Endometrial microvascular endothelial cells (primary cell): ENCODE measurements around the gene ZNF697. TPM values are rescaled to one million over a fixed set of nuclear protein-coding genes. Genes with fewer than 3 reads are reported as not detected.
"Not testable (repeated sequence)": the region's sequence is repeated elsewhere in the genome, so short reads cannot be mapped to it uniquely, and the experiment has no call there.

Experiments used
- in situ Hi-C: cut with HindIII; loops from 2 replicates; pipeline ENCODE4 v1.10.0; 2017; ENCODE audit warnings: low sequenced_read_pairs, low pct_unique_long_range_greater_than_20kb; ENCODE audit errors: inconsistent ontology term
- total RNA-seq: library from RNA; depleted of rRNA; stranded (reverse); fragments of >200 nt; gene quantifications from one replicate; pipeline ENCODE4 v1.2.3, GENCODE V29; 2015; ENCODE audit errors: inconsistent ontology term

ZNF697 gene
- total RNA-seq, 1 donor from 2014 or later, result 12.1 TPM

DNA sequence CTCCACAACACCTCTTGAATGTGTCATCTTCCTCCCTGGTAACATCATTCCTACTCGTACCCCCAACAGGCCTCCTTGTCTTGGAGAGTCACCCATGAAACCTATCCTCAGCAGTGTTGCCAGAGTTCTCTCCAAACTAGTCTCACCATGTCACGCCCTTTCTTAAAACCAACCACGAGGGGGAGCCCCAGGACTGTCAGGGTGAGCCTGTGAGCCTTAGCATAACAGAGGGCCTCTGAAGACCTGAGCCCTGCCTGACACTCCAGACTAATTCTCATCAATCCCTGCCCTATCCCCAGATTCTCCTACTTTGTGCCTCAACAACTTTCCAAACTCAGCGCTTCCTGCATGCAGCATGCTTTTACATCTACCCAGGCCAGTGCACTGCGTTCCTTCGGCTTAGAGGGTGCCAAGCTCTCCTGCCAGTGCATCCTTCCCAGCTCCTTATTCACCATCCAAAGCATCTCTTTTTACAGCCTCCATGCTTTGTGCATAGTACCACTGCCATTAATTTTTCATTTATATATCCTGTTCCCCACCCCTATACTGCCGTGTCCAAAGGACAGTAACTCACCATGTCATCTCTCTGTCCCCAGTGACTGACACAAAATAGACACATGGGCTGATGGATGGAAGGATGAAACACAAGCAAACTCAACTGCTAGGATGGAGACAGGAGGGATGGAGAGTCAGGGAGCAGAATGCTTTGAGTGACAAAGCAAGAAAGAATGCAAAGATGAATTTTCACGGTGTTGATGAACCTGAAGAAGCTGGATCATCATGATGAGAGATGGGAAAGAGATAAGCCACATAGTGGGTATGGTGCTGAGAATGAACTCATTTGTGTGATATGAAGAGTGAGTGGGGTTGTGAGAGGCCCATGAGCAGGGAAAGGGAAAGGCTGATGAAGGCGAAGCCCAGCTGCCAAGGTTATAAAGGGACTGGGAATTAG, 34.0 kb downstream of the ZNF697 start:
- in situ Hi-C loops, result no loop called here

- in situ Hi-C loops, result no loop called here
Measured at GRCh38 chr1:119611701-119612113, 36.4 kb downstream of the ZNF697 start.

DNA sequence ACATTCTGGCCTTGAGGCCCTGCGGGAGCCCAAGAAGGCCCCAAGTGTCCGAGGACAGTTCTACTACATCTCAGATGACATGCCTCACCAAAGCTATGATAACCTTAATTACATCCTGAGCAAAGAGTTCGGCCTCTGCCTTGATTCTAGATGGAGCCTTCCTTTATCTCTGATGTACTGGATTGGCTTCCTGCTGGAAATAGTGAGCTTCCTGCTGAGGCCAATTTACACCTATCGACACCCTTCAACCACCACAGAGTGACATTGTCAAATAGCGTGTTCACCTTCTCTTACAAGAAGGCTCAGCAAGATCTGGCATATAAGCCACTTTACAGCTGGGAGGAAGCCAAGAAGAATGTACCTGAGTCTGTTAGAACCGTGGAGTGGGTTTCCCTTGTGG, 39.2 kb downstream of the ZNF697 start:
- in situ Hi-C loops, result not testable (repeated sequence)

- in situ Hi-C loops, result not testable (repeated sequence)
Measured at GRCh38 chr1:119607087-119607807, 40.8 kb downstream of the ZNF697 start.

- in situ Hi-C loops, result no loop called here
Measured at GRCh38 chr1:119606394-119606793, 41.7 kb downstream of the ZNF697 start.

- in situ Hi-C loops, result no loop called here
Measured at GRCh38 chr1:119605686-119606085, 42.4 kb downstream of the ZNF697 start.

GRCh38 chr1:119605080-119605479, 43.0 kb downstream of the ZNF697 start:
- in situ Hi-C loops, result not testable (repeated sequence)

DNA sequence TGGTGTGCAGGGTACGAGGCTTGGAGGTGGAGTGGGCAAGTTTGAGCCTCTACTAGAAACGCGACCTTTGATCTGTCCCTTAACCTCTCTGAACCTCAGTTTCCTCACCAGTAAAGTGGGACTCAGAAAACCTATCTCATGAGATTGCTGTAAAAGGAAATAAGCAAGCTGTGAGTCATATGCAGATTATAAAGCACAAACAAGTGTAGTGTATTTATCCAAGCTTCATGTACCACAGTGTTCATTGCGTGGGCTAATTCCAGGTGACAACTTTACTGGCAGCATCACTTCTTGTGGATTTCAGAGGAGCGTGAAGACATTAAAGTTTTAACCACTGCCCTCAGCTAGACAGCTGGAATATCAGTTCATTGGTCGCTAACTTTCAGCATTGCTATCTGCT, 44.4 kb downstream of the ZNF697 start:
- in situ Hi-C loops, result no loop called here

- in situ Hi-C loops, result not testable (repeated sequence)
Measured at GRCh38 chr1:119603241-119603640, 44.8 kb downstream of the ZNF697 start.

DNA sequence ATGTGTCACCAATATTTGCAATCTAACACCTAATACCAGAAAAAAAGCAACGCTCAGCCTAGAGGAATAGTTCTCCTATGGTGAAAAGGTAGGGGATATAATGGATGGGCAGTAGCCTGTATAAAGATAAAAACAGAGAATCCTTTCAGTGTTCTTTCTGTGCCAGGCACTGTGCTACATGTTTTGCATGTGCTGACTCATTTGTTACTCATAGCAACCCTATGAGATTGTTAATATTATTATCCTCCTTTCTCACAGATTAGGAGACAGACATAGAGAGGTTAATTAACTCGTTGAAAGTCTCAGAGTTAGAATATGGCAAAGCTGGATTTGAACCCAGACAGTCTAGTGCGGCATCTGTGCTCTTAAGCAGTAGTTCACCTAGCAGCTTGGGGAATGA, 45.3 kb downstream of the ZNF697 start:
- in situ Hi-C loops, result not testable (repeated sequence)

- in situ Hi-C loops, result no loop called here
Measured at GRCh38 chr1:119602169-119602568, 45.9 kb downstream of the ZNF697 start.

DNA sequence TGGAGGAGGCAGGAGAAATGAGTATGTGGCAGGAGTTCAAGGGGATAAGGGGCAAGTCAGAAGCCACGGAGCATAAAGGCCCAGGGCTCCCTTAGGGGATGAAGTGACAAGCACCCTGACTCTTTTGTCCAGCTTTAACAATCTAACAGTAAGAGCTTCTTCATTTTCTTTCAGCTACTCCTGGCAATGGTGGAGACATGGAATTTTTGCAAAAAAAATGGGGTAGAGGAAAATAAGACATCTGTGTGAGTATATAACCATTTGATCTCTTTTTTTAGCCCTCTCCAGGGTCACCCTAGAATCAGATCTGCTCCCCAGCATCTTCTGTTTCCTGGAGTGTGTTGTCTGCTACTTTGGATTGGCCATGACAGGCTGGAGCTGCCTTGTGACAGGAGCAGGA, 47.1 kb downstream of the ZNF697 start:
- in situ Hi-C loops, result no loop called here

GRCh38 chr1:119600561-119600960, 47.5 kb downstream of the ZNF697 start:
- in situ Hi-C loops, result no loop called here

DNA sequence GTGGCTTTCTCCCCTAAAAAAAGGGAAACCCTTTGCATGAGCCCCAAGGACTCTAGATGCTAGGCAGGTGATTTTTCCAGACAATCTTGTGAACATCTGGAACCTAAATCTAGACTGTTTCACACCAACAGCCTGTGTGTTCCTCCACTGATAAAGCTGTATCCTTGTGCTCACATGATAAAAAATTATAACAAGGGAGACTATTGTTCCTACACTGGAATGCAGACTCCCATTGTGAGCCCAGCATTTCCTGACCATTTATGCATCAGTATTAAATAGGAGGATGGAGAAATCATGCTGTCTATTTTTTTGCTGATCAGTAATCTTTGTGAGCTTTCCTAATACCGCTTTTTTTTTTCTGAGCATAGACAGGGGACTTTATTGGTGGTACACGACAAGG, 52.5 kb downstream of the ZNF697 start:
- in situ Hi-C loops, result no loop called here

DNA sequence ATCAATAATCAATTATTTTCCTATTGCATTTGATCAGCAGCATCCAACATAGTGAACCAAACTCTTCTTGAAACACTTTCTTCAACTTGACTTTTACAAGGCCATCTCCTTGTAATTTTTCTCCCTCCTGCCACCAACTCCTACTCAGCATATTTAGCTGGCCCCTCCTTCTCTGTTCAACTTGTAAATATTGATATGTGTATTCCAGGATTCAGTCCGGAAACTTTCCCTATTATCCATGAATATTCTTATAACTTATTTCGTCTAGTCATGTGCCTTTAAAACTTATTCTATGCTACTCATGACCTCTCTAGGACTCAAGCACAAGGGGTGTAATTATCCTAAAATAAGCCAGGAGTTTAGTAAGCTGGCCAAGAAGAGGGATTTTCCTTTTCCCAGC, 52.9 kb downstream of the ZNF697 start:
- in situ Hi-C loops, result no loop called here

DNA sequence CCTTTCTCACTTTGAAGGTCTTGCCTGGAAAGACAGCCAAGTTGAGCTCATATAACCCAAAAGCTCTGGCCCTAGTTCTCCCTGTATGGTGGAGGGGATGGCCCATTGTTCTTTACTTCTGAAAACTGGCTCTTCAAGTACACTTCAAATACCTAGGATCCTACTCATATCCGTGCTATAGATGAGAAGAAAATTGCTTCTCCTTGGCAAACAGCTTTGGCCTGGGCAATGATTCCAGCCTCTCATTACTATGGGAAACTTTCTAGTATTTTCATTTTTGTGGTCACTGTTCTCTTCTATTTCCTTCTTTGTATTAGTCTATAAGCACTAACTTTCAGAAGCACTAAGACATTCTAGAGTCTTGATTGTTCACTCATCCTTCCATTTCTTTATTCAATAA, 53.7 kb downstream of the ZNF697 start:
- in situ Hi-C loops, result no loop called here

- in situ Hi-C loops, result no loop called here
Measured at GRCh38 chr1:119593805-119594204, 54.3 kb downstream of the ZNF697 start.

DNA sequence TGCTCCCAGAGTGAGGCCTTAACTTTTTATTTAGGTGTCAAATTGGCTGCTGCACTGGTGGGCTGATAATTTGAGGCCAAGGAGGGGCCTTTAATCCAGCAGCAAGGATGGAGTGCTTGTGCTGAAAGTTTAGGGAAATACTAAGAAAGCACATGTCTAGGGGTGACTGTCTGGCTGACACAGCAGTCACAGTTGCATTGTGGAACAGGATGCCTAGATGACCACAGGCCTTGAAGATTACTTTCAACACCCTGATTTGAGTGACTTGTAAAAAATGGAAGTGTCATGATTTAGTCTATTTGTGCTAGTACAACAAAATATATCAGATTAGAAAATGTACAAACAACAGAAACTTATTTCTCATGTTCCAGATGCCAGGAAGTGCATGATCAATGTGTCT, 57.7 kb downstream of the ZNF697 start:
- in situ Hi-C loops, result no loop called here

DNA sequence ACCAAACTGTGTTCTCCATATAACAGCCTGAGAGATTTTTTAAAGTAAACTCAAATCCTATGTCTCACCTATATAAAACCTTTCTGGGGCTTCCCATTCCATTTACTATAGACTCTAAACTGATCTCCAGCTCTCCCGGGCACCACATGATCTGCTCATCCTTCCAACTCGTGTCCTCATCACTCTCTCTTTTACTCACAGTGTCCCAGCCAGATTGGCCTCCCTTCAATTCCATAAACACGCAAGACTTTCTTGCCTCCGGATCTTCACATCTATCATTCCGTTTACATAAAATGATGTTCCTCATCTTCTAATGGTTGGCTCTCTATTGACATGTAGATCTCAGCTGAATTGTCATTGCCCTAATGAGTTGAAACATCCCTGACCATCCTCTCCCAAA, 59.4 kb downstream of the ZNF697 start:
- in situ Hi-C loops, result no loop called here

DNA sequence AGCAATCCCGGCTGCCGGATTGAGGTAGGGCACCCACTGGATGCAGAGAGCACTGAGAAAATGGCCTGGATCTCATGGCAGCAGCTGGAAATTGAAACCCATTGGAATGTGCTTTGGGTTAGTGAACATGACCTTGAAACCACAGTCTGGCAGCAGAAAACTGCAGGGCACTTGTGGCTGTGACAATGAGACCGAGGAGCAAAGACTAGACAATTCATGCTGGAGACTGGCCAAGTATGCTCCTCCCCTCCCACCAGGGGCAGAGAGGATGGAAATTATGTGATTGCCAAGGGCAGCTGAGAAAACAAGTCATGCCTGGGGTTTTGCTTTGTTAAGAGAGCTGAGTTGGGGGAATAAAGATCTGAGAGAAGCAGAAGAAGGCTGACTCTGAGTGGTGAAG, 60.7 kb downstream of the ZNF697 start:
- in situ Hi-C loops, result no loop called here
